Measurements from ENCODE around the gene URI1. TPM values are rescaled to one million over a fixed set of nuclear protein-coding genes. Genes with fewer than 3 reads are reported as not detected.

Gene URI1
- polyA plus RNA-seq, 2 donors: 12.7 to 25.8 TPM

- 89 to 91% methylated on average over 5 of the region's 5 CpGs for WGBS, 2 donors
- no peak overlapping the region for H3K27ac ChIP-seq (ENCODE audit: low read depth in 2 of 2, low read length in 1 of 2)
- no peaks in the 10 kb centered on the region for H3K4me1 ChIP-seq (ENCODE audit: control insufficient read depth in 2 of 2, insufficient read depth in 2 of 2, low read length in 1 of 2)
- no peaks in the 10 kb centered on the region for H3K36me3 ChIP-seq (ENCODE audit: control insufficient read depth in 2 of 2, insufficient read depth in 2 of 2, low read length in 1 of 2)
- H3K4me3 ChIP-seq (ENCODE audit: low read depth in 1 of 2, low read length in 2 of 2): no peak overlapping the region
- no peaks in the 10 kb centered on the region for H3K27me3 ChIP-seq (ENCODE audit: control insufficient read depth in 1 of 2, insufficient read depth in 2 of 2, low read length in 2 of 2)
- no peaks in the 10 kb centered on the region for H3K9me3 ChIP-seq (ENCODE audit: control insufficient read depth in 2 of 2, insufficient read depth in 1 of 2, low read depth in 1 of 2, low read length in 1 of 2)
These were observed 123.9 kb downstream of the URI1 start for GRCh38 chr19:30065680-30066606.

Other genes with a start within 250 kb of the URI1 start
- 1 to 10 TPM; 8.2 to 8.4 TPM for gene C19orf12, start 227.0 kb upstream of the URI1 start, polyA plus RNA-seq
- gene CCNE1, start 130.2 kb upstream of the URI1 start, polyA plus RNA-seq: 1 to 10 TPM; 4.9 to 5.2 TPM